ENCODE data around the gene KIF5C. TPM values are rescaled to one million over a fixed set of nuclear protein-coding genes. Genes with fewer than 3 reads are reported as not detected.

The KIF5C gene
- total RNA-seq, 2 donors from 2014 or later = 1.6 to 3.4 TPM

DNA sequence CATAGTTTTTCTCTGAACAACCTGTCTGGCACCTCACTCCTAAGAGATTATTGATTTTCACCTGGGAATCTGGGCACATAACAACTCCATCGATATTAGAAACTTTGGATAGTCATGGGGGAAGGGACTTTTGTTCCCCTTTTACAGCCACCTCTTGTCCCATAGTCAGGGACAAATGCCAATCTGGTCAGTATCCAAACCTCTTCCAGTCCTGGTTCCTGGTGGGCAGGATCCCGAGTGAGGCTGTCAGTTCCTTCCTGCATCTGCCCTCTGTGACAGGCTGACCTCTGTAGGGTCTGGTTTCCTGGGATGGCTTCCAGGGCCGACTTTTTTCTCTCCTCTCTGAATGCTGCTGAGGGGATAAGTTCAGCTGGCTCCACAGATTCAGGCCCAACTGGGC, 11.0 kb downstream of the KIF5C start:
- no peaks in the 10 kb centered on the region for H3K9me3 ChIP-seq
- H3K36me3 ChIP-seq = no peaks in the 10 kb centered on the region
- H3K4me3 ChIP-seq = no peak overlapping the region
- DNase-seq = no peak
- no peak overlapping the region for H3K27ac ChIP-seq
- peaks cover 15% of the 10 kb centered on the region for H3K27me3 ChIP-seq
- intact Hi-C loops (cut with DNase I) = no loop called here
- H3K9ac ChIP-seq (ENCODE audit: low read depth in 2 of 2, low read length in 2 of 2) = no peak overlapping the region
- H3K4me1 ChIP-seq = peaks cover 7% of the 10 kb centered on the region
- TF ChIP-seq, protein P1, sequence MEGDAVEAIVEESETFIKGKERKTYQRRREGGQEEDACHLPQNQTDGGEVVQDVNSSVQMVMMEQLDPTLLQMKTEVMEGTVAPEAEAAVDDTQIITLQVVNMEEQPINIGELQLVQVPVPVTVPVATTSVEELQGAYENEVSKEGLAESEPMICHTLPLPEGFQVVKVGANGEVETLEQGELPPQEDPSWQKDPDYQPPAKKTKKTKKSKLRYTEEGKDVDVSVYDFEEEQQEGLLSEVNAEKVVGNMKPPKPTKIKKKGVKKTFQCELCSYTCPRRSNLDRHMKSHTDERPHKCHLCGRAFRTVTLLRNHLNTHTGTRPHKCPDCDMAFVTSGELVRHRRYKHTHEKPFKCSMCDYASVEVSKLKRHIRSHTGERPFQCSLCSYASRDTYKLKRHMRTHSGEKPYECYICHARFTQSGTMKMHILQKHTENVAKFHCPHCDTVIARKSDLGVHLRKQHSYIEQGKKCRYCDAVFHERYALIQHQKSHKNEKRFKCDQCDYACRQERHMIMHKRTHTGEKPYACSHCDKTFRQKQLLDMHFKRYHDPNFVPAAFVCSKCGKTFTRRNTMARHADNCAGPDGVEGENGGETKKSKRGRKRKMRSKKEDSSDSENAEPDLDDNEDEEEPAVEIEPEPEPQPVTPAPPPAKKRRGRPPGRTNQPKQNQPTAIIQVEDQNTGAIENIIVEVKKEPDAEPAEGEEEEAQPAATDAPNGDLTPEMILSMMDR (IDR thresholded peaks at IDR 0.05) = no peak

DNA sequence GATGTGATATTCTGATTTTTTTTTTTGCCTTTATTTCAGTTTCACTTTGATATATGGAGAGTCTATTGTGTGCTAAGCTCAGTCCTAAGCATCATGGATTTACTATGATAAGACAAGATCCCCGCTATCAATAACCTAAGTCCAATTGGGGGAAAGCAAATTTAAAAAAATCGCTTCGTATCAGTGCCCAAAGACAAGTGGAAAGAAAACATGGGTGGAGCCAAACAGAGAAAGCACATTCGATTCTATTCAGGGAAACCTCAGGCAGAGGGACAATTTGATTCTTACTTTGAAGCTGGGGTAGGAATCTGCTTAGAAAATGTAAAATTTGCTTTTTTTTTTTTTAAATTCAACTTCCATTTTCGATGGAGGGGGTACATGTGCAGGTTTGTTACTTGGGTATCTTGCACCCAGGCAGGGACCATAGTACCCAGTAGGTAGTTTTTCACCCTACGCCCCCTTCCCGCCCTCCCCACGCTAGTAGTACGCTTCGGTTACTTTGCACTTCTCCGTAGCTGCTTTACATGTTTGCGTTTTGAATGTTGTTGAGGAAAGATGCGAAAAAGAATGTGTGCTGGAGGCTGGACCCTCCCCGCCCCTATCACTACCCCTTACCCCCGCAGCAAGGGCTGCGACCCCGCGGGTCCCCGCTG, 12.4 kb downstream of the KIF5C start:
- H3K4me3 ChIP-seq = peak overlapping the region; percentile 10
- H3K4me1 ChIP-seq = peaks cover 7% of the 10 kb centered on the region
- H3K27me3 ChIP-seq = peaks cover 15% of the 10 kb centered on the region
- H3K9me3 ChIP-seq = no peaks in the 10 kb centered on the region
- intact Hi-C loops (cut with DNase I) = no loop called here
- H3K36me3 ChIP-seq = no peaks in the 10 kb centered on the region
- no peak overlapping the region for H3K9ac ChIP-seq (ENCODE audit: low read depth in 2 of 2, low read length in 2 of 2)
- TF ChIP-seq, protein P1 (IDR thresholded peaks at IDR 0.05) = no peak
- no peak overlapping the region for H3K27ac ChIP-seq
- no peak for DNase-seq

DNA sequence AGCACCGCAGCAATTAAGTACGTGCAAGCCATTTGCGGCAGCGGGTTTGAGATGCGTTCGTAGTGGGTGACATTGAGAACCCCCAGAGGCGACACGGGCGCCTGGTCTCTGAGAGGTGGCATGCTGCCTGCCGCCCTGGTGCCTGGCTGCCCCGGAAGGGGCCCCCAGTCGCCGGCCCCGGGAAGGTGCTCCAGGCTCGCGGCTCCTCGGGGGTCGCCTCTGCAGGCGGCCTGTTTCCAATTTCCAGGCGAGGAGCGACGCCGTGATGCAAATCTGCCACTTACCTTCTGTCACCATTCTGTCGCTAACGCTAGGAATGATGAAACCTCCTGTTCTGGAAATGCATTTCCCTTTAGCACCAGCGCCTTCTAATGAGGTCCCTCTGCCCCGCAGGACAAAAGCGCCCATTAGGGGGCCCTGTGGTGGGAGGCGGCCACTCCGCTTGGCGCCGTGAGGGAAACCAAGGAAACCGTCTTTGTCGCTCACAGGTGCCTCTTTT, 13.0 kb downstream of the KIF5C start:
- DNase-seq = no peak
- H3K9ac ChIP-seq (ENCODE audit: low read depth in 2 of 2, low read length in 2 of 2) = no peak overlapping the region
- H3K27me3 ChIP-seq = peaks cover 15% of the 10 kb centered on the region

DNA sequence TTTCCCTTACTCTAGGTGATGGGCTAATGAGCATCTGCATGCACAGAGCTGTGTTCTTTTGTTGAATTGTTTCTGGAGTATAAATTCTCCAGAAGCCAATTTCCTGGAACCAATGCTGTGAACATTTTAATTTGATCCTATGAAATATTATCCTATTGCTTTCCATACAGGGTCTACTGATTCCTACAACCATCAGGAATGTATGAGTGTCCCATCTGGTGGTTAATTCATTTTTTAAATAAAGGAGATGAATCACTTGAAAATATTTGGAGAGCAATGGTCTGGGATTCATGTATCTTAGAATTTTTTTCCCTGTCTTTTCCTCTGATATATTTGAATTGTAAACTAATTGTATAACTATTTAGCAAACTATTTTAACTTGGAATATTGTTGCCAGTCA, 14.0 kb downstream of the KIF5C start:
- no peak overlapping the region for H3K27ac ChIP-seq
- TF ChIP-seq, protein P1 (IDR thresholded peaks at IDR 0.05) = no peak
- no peaks in the 10 kb centered on the region for H3K36me3 ChIP-seq
- no peak overlapping the region for H3K9ac ChIP-seq (ENCODE audit: low read depth in 2 of 2, low read length in 2 of 2)
- no peaks in the 10 kb centered on the region for H3K9me3 ChIP-seq
- intact Hi-C loops (cut with DNase I) = no loop called here
- no peak for DNase-seq
- H3K4me3 ChIP-seq = no peak overlapping the region
- peaks cover 15% of the 10 kb centered on the region for H3K27me3 ChIP-seq
- H3K4me1 ChIP-seq = peaks cover 7% of the 10 kb centered on the region

More for the DNA sequence above, 13.0 kb downstream of the KIF5C start:
- Histone ChIP-seq H3K4me1 (peaks cover 7% of the 10 kb centered on the region), H3K9me3 (no peaks in the 10 kb centered on the region), H3K4me3 (peak overlapping the region; percentile 10), H3K27ac (no peak overlapping the region), H3K36me3 (no peaks in the 10 kb centered on the region)
- intact Hi-C loops (cut with DNase I) = no loop called here
- TF ChIP-seq, protein P1 (IDR thresholded peaks at IDR 0.05) = no peak

DNA sequence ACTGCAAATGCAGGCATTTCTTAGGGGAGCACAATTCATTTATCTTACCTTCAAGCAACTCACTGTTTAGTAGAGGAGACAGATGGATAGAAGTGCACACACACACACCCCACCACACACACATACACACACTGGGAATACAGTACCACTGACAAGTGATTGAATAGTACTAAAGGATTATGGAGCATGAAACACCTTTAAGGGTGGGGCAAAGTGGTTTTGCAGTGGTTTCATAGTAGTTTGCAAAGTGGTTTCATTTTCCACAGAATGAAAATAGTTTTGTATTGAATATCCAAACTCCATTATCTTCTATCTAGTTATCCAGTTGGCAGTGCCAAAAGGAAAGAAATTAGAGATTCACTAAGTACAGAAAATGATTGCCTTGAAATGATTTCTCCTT, 18.9 kb downstream of the KIF5C start:
- H3K4me1 ChIP-seq = no peaks in the 10 kb centered on the region
- peaks cover under 1% of the 10 kb centered on the region for H3K27me3 ChIP-seq
- H3K9ac ChIP-seq (ENCODE audit: low read depth in 2 of 2, low read length in 2 of 2) = no peak overlapping the region
- intact Hi-C loops (cut with DNase I) = no loop called here
- TF ChIP-seq, protein P1 (IDR thresholded peaks at IDR 0.05) = no peak
- no peak overlapping the region for H3K4me3 ChIP-seq
- no peaks in the 10 kb centered on the region for H3K36me3 ChIP-seq
- DNase-seq = no peak
- H3K27ac ChIP-seq = no peak overlapping the region
- no peaks in the 10 kb centered on the region for H3K9me3 ChIP-seq

Data from colonic mucosa (tissue), 4 donors.